ENCODE data around the gene TEX14.
"Not testable (repeated sequence)": the region's sequence is repeated elsewhere in the genome, so short reads cannot be mapped to it uniquely, and the experiment has no call there.

Gene TEX14

GRCh38 chr17:58692239-58693055, 602 bp upstream of the TEX14 start, which contains the start of gene RAD51C:
RAD51C (plus strand) TSS chr17:58692602; CDS start chr17:58692644, 42 bp downstream.
- peak; percentile 85 to 87 for DNase-seq (ENCODE audit: low read depth in 2 of 2)

GRCh38 chr17:58690033-58690432, 1.8 kb downstream of the TEX14 start:
- DNase-seq (ENCODE audit: low read depth in 2 of 2): not testable (repeated sequence)

GRCh38 chr17:58688521-58688920, 3.3 kb downstream of the TEX14 start:
- DNase-seq (ENCODE audit: low read depth in 2 of 2): no peak

- DNase-seq (ENCODE audit: low read depth in 2 of 2): no peak
Observed at GRCh38 chr17:58686980-58687379, 4.9 kb downstream of the TEX14 start.

- DNase-seq (ENCODE audit: low read depth in 2 of 2): not testable (repeated sequence)
Observed at GRCh38 chr17:58684462-58684861, 7.4 kb downstream of the TEX14 start.

- no peak for DNase-seq (ENCODE audit: low read depth in 2 of 2)
Observed at GRCh38 chr17:58684003-58684402, 7.8 kb downstream of the TEX14 start.

- DNase-seq (ENCODE audit: low read depth in 2 of 2): no peak
Observed at GRCh38 chr17:58680038-58680369, 11.8 kb downstream of the TEX14 start.

GRCh38 chr17:58679263-58680037, 12.4 kb downstream of the TEX14 start:
- DNase-seq (ENCODE audit: low read depth in 2 of 2): no peak

GRCh38 chr17:58678287-58678686, 13.6 kb downstream of the TEX14 start:
- DNase-seq (ENCODE audit: low read depth in 2 of 2): not testable (repeated sequence)

- DNase-seq (ENCODE audit: low read depth in 2 of 2): no peak
Observed at GRCh38 chr17:58677194-58677880, 14.5 kb downstream of the TEX14 start.

GRCh38 chr17:58671969-58672368, 19.9 kb downstream of the TEX14 start:
- DNase-seq (ENCODE audit: low read depth in 2 of 2): no peak

GRCh38 chr17:58669853-58670252, 22.0 kb downstream of the TEX14 start:
- no peak for DNase-seq (ENCODE audit: low read depth in 2 of 2)

- no peak for DNase-seq (ENCODE audit: low read depth in 2 of 2)
Observed at GRCh38 chr17:58668598-58668935, 23.3 kb downstream of the TEX14 start.

GRCh38 chr17:58667934-58668597, 23.8 kb downstream of the TEX14 start:
- no peak for DNase-seq (ENCODE audit: low read depth in 2 of 2)

GRCh38 chr17:58666858-58667267, 25.0 kb downstream of the TEX14 start:
- DNase-seq (ENCODE audit: low read depth in 2 of 2): peak; percentile 20 to 28

- DNase-seq (ENCODE audit: low read depth in 2 of 2): no peak
Observed at GRCh38 chr17:58665946-58666857, 25.6 kb downstream of the TEX14 start.

GRCh38 chr17:58664302-58664701, 27.5 kb downstream of the TEX14 start:
- no peak for DNase-seq (ENCODE audit: low read depth in 2 of 2)

- DNase-seq (ENCODE audit: low read depth in 2 of 2): no peak
Observed at GRCh38 chr17:58661499-58661898, 30.3 kb downstream of the TEX14 start.

GRCh38 chr17:58660621-58661020, 31.2 kb downstream of the TEX14 start:
- DNase-seq (ENCODE audit: low read depth in 2 of 2): no peak

GRCh38 chr17:58659714-58660084, 32.1 kb downstream of the TEX14 start:
- not testable (repeated sequence) for DNase-seq (ENCODE audit: low read depth in 2 of 2)
